B cell (primary cell): Measurements from ENCODE around the gene ZFPM1. TPM values are rescaled to one million over a fixed set of nuclear protein-coding genes. Genes with fewer than 3 reads are reported as not detected.

ENCODE experiments used
- ATAC-seq: fragments of 200-7000 bp; cut with Tn5 transposase; one replicate; pipeline ENCODE4 v1.10.0; 2021; ENCODE audit warnings: low read depth, mild to moderate bottlenecking, moderate number of reproducible peaks, moderate library complexity
- CTCF ChIA-PET: fragments of 350-600 bp; sonication (Branson Sonifier 250); formaldehyde crosslinking; loops from one replicate; lab custom pipeline; 2021; ENCODE audit warnings: antibody characterized with exemption, inconsistent platforms; lab: Charles Lee
- POLR2A ChIA-PET: fragments of 350-600 bp; sonication (Branson Sonifier 250); formaldehyde crosslinking; loops from one replicate; lab custom pipeline; 2021; ENCODE audit warnings: antibody characterized with exemption; lab: Charles Lee
- DNase-seq: peaks from one replicate; pipeline ENCODE4 v3.0.0; 2013
- H2AFZ ChIP-seq: 2 replicates; pipeline ENCODE4 v1.6.1; 2012; ENCODE audit warnings: mild to moderate bottlenecking, low read depth, low read length; ENCODE audit not compliant: insufficient read depth, poor library complexity, severe bottlenecking
- H3K27ac ChIP-seq, 2 donors: 1 replicate in 1 of 2; 2 replicates in 1 of 2; pipeline ENCODE4 v1.5.1; 2012 to 2013; ENCODE audit warnings: low read length in 2 of 2, mild to moderate bottlenecking in 2 of 2, moderate library complexity in 1 of 2
- H3K27me3 ChIP-seq, 4 experiments: fragments of 200-600 bp in 1 of 4; sonication (generic) in 1 of 4; replicated peaks in 1 of 4; 1 replicate in 2 of 4; 2 replicates in 2 of 4; pipeline versions ENCODE4 v1.6.1 to v1.7.0; 2013 to 2016; ENCODE audit warnings: low read length in 3 of 4, mild to moderate bottlenecking in 2 of 4, mixed read lengths in 1 of 4, moderate library complexity in 1 of 4; ENCODE audit not compliant: insufficient read depth in 4 of 4, control insufficient read depth in 3 of 4; ENCODE audit errors: control extremely low read depth in 1 of 4
- H3K36me3 ChIP-seq, 2 experiments: replicated peaks in 1 of 2; 1 replicate in 1 of 2; 2 replicates in 1 of 2; pipeline versions ENCODE4 v1.6.1 to v1.7.1; 2013; ENCODE audit warnings: low read length in 1 of 2; ENCODE audit not compliant: insufficient read depth in 2 of 2, control insufficient read depth in 1 of 2; ENCODE audit errors: control extremely low read depth in 1 of 2, extremely low read depth in 1 of 2
- H3K4me1 ChIP-seq, 2 donors: fragments of 200-600 bp in 1 of 2; sonication (generic) in 1 of 2; 1 replicate in 1 of 2; 2 replicates in 1 of 2; pipeline versions ENCODE4 v1.5.1 to v1.6.1; 2013 to 2017; ENCODE audit warnings: low read length in 2 of 2; ENCODE audit not compliant: control insufficient read depth in 2 of 2, insufficient read depth in 2 of 2
- H3K4me2 ChIP-seq: replicated peaks from 2 replicates; pipeline ENCODE3; 2012; ENCODE audit warnings: mild to moderate bottlenecking, low read depth, low read length; ENCODE audit not compliant: poor library complexity, severe bottlenecking
- H3K4me3 ChIP-seq, 5 experiments: fragments of 200-600 bp in 1 of 5; sonication (generic) in 1 of 5; 1 replicate in 3 of 5; 2 replicates in 2 of 5; pipeline versions ENCODE4 v1.5.1 to v1.7.0; 2011 to 2016; ENCODE audit warnings: low read length in 4 of 5, mild to moderate bottlenecking in 4 of 5, low read depth in 2 of 5, control low read depth in 1 of 5, moderate library complexity in 1 of 5; ENCODE audit not compliant: insufficient read depth in 1 of 5; ENCODE audit errors: control extremely low read depth in 1 of 5, extremely low read depth in 1 of 5
- H3K79me2 ChIP-seq: fragments of 200-600 bp; sonication (generic); one replicate; pipeline ENCODE4 v1.6.0; 2016; ENCODE audit warnings: low read length; ENCODE audit not compliant: control insufficient read depth, insufficient read depth
- H3K9ac ChIP-seq: fragments of 200-600 bp; sonication (generic); 2 replicates; pipeline ENCODE4 v1.6.1; 2017; ENCODE audit warnings: mild to moderate bottlenecking, low read length, moderate library complexity
- H3K9me3 ChIP-seq, 3 donors: one replicate each; pipeline versions ENCODE4 v1.6.1 to v1.7.1; 2013; ENCODE audit warnings: low read length in 2 of 3; ENCODE audit not compliant: control insufficient read depth in 2 of 3, insufficient read depth in 1 of 3; ENCODE audit errors: control extremely low read depth in 1 of 3
- H4K20me1 ChIP-seq: 2 replicates; pipeline ENCODE4 v1.6.0; 2012; ENCODE audit warnings: mild to moderate bottlenecking, low read length; ENCODE audit not compliant: insufficient read depth, control insufficient read depth, poor library complexity, severe bottlenecking
- H3K27ac Mint-ChIP-seq: one replicate; pipeline ENCODE4 v1.8.0; 2021; ENCODE audit warnings: mixed read lengths
- H3K27me3 Mint-ChIP-seq: one replicate; pipeline ENCODE4 v1.8.0; 2021; ENCODE audit warnings: mixed read lengths
- H3K4me1 Mint-ChIP-seq: one replicate; pipeline ENCODE4 v1.8.0; 2021; ENCODE audit warnings: mixed read lengths
- H3K4me3 Mint-ChIP-seq: one replicate; pipeline ENCODE4 v1.8.0; 2021; ENCODE audit warnings: mixed read lengths
- H3K9me3 Mint-ChIP-seq: one replicate; pipeline ENCODE4 v1.8.0; 2022; ENCODE audit warnings: mixed read lengths; ENCODE audit not compliant: insufficient read depth
- CTCF ChIP-seq: fragments of 200-600 bp; IDR thresholded peaks from one replicate; pipeline ENCODE4 v1.8.0; 2022; ENCODE audit warnings: antibody characterized with exemption, mild to moderate bottlenecking
- EZH2 ChIP-seq: IDR thresholded peaks from 2 replicates; pipeline ENCODE4 v1.6.1; 2012; ENCODE audit warnings: borderline replicate concordance, low read depth, mild to moderate bottlenecking, moderate library complexity, low read length; ENCODE audit not compliant: insufficient read depth, poor library complexity, severe bottlenecking
- WGBS: methylation state at CpG from one replicate; pipeline ENCODE4 v1.1.5; 2013; ENCODE audit warnings: missing lambda C conversion rate; ENCODE audit not compliant: insufficient coverage; 5-methylcytosine and 5-hydroxymethylcytosine counted together
- intact Hi-C: fragments of 100-400 bp; cut with micrococcal nuclease; formaldehyde crosslinking; loops from one replicate; pipeline ENCODE4 v1.10.0; 2022
- polyA plus RNA-seq: library from polyadenylated mRNA; depleted of rRNA; stranded (reverse); fragments of >200 nt; gene quantifications from 2 replicates; pipeline ENCODE4 v1.2.3, GENCODE V29; 2012
- total RNA-seq, 2 donors: library from RNA; stranded (reverse); fragments of 120-200 nt in 1 of 2; gene quantifications; 1 replicate in 1 of 2; 2 replicates in 1 of 2; pipeline versions ENCODE4 v1.2.3 to v1.2.4, GENCODE V29; 2013 to 2022

ZFPM1 gene
- total and polyA plus RNA-seq, 2 donors (not counting 1 experiment from before 2014, with no cell fraction given): 4.3 to 34.6 TPM

DNA sequence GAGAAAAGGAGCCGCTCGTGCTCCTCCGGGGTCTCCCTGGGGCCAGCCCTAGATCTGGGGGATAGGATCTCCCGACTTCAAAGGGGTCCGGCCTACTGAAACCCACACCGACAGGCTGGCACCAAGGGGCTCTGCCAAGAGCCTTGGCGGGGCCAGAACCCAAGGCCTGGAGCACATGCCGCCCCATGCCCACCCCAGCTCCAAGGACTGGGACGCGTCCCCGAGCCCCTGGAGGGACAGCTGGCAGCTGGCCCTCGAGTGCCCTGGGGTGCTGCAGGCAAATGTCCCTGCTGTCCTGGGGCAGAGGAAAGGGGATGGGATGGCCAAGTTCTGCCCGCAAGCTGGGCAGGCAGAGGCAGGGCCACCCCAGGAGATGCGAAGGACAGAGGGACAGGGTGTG, 31.8 kb upstream of the ZFPM1 start:
- TF ChIP-seq CTCF (no peak), EZH2 (no peak)
- H3K27me3 Mint-ChIP-seq: no peaks in the 10 kb centered on the region
- Histone ChIP-seq H3K4me3 (no peak overlapping the region), H3K4me2 (no peak overlapping the region), H3K9ac (no peak overlapping the region), H3K27ac (no peak overlapping the region), H3K79me2 (no peaks in the 10 kb centered on the region), H4K20me1 (no peaks in the 10 kb centered on the region), H3K4me1 (no peaks in the 10 kb centered on the region), H3K27me3 (peaks cover 0 to 2% (median 0%) of the 10 kb centered on the region in 4 experiments), H3K36me3 (no peaks in the 10 kb centered on the region), H2AFZ (no peak overlapping the region), H3K9me3 (peaks cover 0 to 3% (median 0%) of the 10 kb centered on the region in 3 donors)
- CTCF ChIA-PET: no interaction called here
- H3K9me3 Mint-ChIP-seq: no peaks in the 10 kb centered on the region
- 90% methylated on average over 12 of the region's 14 CpGs for WGBS
- DNase-seq (no peak), ATAC-seq (no peak)
- POLR2A ChIA-PET: no interaction called here
- no peak overlapping the region for H3K4me3 Mint-ChIP-seq
- intact Hi-C loops: no loop called here
- H3K4me1 Mint-ChIP-seq: peaks cover 6% of the 10 kb centered on the region
- no peak overlapping the region for H3K27ac Mint-ChIP-seq

- peaks cover 0 to 3% (median 0%) of the 10 kb centered on the region in 3 donors for H3K9me3 ChIP-seq
- no peak overlapping the region for H2AFZ ChIP-seq
- Mint-ChIP-seq H3K27me3 (no peaks in the 10 kb centered on the region), H3K27ac (no peak overlapping the region), H3K9me3 (no peaks in the 10 kb centered on the region), H3K4me3 (no peak overlapping the region), H3K4me1 (peaks cover 6% of the 10 kb centered on the region)
- no peaks in the 10 kb centered on the region for H3K36me3 ChIP-seq
- peaks cover 0 to 2% (median 0%) of the 10 kb centered on the region in 4 experiments for H3K27me3 ChIP-seq
- CTCF ChIA-PET: no interaction called here
- 45% methylated on average over 4 of the region's 5 CpGs for WGBS
- no peak for ATAC-seq
- H4K20me1 ChIP-seq: no peaks in the 10 kb centered on the region
- H3K27ac ChIP-seq: no peak overlapping the region
- TF ChIP-seq EZH2: no peak
- TF ChIP-seq CTCF: no peak
- no peak for DNase-seq
- no peak overlapping the region for H3K4me3 ChIP-seq
- no peaks in the 10 kb centered on the region for H3K79me2 ChIP-seq
- POLR2A ChIA-PET: no interaction called here
- intact Hi-C loops: no loop called here
- no peak overlapping the region for H3K4me2 ChIP-seq
- H3K4me1 ChIP-seq: no peaks in the 10 kb centered on the region
- H3K9ac ChIP-seq: no peak overlapping the region
Measured at GRCh38 chr16:88421871-88422433, 31.1 kb upstream of the ZFPM1 start.
